KBM-7 (cell line): Measurements from ENCODE around the gene TUBA8.
A peak's percentile ranks its signal among the peaks of the same experiment; 100 is the strongest.
"Not testable (repeated sequence)": the region's sequence is repeated elsewhere in the genome, so short reads cannot be mapped to it uniquely, and the experiment has no call there.

ENCODE experiments used
- DNase-seq: peaks from one replicate; pipeline ENCODE4 v3.0.0-alpha.2; 2015
- in situ Hi-C: fragments of 300-500 bp; cut with MboI; formaldehyde crosslinking; loops from 2 replicates; pipeline ENCODE4 v1.14.3; 2020; ENCODE audit warnings: low sequenced_read_pairs, low pct_unique_long_range_greater_than_20kb, mixed read lengths

Gene TUBA8

DNA sequence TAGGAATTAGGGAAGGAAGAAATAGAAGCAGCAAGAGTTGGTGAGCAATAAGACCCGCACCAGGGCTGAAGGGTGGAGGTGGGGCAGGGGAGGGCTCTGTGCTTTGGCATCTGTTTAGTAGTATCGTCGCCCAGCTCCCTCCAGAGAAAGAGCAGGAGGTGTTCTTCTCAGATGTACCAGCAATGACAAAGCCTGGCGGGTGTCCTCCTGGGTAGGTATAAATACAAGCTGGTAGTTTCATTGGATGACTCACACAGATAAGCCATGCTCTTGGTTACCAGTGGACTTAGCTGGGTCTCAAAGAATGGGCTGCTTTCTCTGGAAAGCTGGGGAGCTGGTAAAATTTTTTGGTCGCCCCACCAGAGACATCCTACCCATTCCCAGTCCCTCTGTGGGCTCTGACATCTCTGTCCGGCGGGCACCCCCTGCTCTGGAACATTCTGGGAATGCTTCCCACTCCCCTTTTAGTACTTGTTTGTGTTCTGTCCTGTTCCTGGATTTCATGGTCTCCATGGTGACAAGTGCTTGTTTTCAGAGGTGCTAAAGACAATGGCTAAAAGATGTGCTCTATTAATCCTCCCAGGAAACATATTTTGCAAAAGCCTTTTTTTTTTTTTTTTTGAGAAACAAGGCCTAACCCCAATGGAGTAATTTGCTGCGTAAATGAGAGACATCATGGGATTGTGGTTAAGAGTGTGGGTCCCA lies 15.4 kb upstream of the TUBA8 start:
- in situ Hi-C loops: no loop called here
- no peak for DNase-seq

GRCh38 chr22:18096823-18097222 lies 13.8 kb upstream of the TUBA8 start:
- peak; percentile 54 for DNase-seq
- in situ Hi-C loops: no loop called here

DNA sequence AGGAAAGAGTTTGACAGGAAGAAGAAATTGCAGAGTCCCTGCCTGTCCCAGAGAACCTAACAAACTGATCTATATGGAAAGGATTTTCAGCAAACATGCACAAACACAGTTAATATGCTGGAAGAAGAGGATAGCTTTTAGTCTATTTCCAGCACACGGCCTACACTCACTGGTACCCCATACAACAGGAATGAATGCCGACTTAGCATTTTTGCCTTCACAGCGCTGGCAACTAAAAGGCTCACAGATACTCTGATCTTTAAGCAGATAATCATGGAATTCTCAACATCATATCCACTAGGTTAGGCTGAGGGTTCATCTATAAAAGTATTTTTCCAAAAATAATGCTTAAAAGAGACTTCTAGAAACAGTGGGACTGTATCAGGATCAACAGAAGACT lies 9.8 kb upstream of the TUBA8 start:
- in situ Hi-C loops: no loop called here
- DNase-seq: no peak

- DNase-seq: no peak
- in situ Hi-C loops: no loop called here
Measured at GRCh38 chr22:18101536-18101935, 9.1 kb upstream of the TUBA8 start.

- no peak for DNase-seq
- in situ Hi-C loops: no loop called here
Measured at GRCh38 chr22:18103527-18104269, 6.9 kb upstream of the TUBA8 start.

DNA sequence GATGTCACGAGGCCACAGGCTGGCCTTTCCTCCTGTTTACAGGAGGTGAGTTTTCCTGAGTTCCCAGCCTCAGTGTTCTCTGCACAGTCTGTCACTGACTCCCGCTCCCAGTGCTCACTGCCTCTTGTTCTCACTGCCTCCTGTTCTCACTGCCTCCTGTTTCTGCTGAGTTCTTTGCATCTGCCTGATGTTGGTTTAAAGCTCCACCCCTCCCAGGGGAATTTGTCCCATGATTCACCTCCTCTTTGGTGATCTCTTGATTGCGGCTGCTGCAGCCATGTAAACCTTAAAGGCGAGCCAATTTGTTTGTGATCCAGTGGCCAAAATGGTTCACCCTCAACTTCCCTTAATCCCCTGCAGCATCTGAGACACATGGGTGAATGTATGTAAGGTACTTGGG lies 6.0 kb upstream of the TUBA8 start:
- DNase-seq: no peak

GRCh38 chr22:18105981-18106380 lies 4.6 kb upstream of the TUBA8 start:
- in situ Hi-C loops, DNase-seq: not testable (repeated sequence)

More for the DNA sequence above, 6.0 kb upstream of the TUBA8 start:
- in situ Hi-C loops: no loop called here

DNA sequence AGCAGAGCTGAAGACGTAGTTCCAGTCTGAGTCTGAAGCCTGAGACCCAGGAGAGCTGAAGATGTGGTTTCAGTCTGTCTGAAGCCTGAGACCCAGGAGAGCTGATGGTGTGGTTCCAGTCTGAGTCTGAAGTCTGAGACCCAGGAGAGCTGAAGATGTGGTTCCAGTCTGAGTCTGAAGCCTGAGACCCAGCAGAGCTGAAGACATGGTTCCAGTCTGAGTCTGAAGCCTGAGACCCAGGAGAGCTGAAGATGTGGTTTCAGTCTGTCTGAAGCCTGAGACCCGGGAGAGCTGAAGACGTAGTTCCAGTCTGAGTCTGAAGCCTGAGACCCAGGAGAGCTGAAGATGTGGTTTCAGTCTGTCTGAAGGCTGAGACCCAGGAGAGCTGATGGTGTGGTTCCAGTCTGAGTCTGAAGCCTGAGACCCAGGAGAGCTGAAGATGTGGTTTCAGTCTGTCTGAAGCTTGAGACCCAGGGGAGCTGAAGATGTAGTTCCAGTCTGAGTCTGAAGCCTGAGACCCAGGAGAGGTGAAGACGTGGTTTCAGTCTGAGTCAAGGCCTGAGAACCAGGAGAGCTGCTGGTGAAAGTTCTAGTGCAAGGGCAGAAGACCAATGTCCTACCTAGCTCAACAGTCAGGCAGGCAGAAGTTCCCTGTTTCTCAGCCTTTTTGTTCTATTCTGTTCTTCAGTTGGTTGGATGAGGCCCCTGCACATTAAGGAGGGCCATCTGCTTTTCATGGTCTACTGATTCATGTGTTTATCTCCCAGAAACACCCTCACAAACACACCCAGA lies 3.9 kb upstream of the TUBA8 start:
- in situ Hi-C loops: not testable (repeated sequence)
- DNase-seq: peak; percentile 83

GRCh38 chr22:18108187-18108586 lies 2.4 kb upstream of the TUBA8 start:
- in situ Hi-C loops: no loop called here
- DNase-seq: no peak

DNA sequence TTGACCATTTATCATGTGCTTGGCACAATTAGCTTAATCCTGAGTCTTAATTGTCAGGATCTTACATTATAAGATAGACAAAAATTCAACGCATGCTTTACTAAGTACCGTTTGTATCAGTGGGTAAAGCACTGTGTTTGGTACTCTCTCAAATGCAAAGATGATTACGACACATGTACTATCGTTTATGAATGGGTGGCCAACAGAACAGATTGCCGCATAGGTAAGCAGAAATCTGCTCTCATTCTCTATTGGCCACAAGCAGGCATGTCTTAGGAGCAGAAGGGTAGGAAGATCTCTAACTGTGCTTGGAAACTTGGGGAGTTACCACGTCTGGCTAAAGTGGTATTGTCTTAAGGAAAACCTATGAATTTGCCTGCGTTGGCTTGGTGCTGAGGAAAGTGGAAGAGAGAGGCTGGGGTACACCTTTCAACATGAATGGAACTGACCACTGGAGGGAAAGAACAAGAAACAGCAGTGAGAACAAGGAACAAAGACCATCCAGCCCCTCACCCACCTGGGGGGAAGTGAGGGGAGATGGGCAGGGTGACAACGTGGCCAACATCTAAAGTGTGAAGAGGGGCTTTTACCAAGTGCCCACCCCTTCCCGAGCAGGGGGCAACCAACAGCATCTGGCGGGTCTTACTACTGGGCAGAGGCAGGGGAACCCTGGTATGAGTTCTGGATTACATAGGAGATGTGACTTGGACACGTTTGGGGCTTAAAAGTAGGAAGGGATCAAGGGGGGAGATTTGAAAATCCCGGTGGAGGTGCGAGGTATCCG lies 1.0 kb upstream of the TUBA8 start:
- no peak for DNase-seq
- in situ Hi-C loops: no loop called here

DNA sequence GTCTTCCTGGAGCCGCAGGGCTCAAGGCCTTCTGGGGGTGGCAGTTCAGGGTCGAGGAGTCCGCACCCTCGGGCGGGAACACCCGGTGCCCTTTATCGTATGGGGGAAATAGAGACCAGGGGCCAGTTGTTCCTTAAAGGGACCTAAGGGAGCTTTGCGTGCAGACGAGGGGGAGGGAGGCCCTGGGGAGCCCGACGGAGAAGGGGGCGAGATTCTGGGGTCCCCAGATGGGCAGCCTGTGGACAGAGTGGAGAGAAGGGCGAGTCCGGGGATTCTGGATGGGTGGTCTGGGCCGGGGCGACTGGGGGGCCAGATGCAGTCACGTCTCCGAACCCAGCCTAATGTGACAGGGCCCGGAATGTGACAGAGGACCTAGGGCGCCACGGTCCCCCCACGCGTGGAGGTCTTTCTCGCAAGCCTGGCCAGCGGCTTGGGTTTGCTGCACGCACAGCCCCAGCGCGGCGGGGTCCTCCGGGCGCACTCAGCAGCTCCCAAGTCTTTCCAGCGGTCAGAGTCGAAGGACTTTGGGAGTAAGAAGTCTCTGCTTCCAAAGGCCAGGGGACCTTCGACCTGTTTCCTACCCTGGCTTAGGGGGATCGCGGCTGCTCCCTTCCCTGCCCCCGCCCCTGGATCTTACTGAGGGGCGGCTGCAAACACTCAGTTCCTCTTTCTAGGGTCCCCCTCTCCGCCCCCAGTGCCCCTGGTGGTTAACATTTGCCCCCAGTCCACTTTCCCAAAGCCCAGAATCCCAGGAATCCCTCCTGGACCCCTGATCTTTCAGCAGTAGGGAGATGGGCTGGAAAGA lies 547 bp downstream of the TUBA8 start:
- in situ Hi-C loops: no loop called here
- DNase-seq: no peak

GRCh38 chr22:18111759-18112330 lies 1.2 kb downstream of the TUBA8 start:
- in situ Hi-C loops: no loop called here
- DNase-seq: no peak

DNA sequence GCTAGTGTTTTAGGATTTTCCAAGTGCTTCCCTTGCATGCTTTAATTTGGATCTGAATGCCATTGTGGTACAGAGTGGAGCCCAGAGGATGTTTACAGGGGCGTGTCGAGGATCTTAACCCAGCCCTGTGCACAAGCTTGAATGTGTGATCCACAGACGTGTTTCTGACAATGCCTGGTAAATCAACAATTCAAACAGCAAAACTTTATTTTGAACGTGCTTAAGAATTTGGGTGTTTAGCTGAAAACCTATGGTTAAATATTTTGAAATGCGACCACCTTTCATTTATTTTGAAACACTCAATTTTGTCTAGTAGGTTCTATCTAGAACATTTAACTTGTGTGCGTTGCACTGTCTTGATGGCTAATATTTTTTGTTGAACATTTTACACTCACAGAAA lies 1.8 kb downstream of the TUBA8 start:
- DNase-seq: no peak
- in situ Hi-C loops: no loop called here

DNA sequence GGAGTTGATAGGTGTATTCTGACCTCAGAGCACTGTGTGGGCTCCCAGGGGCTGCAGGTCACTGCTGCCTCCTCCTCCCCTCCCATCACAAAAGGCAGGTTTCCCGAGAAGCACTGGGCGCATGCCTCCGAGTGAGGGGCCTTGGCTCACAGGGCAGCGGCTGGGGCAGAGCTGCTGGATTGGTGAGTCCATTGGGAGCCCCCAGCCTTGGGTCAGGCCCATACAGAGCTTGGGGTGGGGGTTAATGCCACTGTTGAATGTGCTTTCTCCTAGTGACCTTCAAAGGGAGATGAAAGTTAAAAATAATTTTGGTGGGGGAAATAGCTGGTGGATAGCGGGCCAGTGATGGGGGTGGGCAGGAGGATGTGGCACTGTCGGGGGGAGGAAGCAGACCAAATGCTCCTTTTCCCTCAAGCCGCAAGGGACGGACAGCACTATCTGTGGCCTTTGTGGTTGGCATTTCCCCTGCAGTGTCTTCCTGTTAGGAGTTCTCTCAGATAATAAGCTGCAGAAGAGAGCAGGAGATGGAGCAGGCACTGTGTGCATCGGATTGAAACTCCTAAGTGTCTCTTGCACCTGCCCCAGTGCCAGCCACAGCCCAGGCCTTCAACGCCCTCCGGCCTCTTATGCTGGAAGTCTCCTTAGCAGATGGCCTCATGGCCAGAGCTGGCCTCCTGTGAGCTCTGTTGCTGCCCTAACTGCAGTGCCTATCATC lies 3.2 kb downstream of the TUBA8 start:
- peak; percentile 92 for DNase-seq
- in situ Hi-C loops: no loop called here

- DNase-seq: peak; percentile 32
- in situ Hi-C loops: no loop called here
Measured at GRCh38 chr22:18114495-18114894, 3.9 kb downstream of the TUBA8 start.

DNA sequence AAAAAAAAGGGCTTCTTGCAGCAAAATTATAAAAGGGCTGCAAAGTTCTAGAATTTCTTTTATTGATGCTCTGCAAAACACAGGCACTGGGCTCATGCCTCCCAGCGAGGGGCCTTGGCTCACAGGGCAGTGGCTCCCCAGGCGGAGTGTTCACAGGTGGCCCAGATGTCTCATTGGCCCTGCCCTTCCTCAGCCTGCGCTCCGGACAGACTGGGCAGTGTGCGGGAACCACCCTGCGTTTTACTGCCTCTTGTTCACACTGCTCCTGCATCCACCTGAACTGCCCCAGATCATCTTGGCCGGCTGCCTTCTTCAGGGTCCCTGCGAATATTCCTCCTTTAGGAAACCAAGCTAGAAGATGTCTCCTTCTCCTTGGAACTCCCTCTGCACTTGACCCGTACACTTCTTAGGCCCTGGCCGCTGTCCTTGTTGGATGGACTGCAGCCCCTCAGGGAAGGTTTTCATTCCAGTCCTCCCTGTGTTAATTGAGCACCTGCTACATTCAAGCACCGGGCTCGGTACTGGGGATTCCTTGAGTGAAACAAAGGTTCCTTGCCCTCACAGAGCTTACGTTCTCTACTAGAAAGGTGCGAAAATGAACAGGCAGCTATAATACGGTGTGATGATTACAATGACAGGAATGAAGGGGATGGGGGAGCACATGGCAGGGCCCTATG lies 4.5 kb downstream of the TUBA8 start:
- in situ Hi-C loops: no loop called here
- no peak for DNase-seq

- no peak for DNase-seq
- in situ Hi-C loops: no loop called here
Measured at GRCh38 chr22:18115906-18116371, 5.3 kb downstream of the TUBA8 start.
